NCI-H2081 (cell line): ENCODE data around the gene FOXO1.

Experiments used
- DNase-seq, 2 experiments: peaks; one replicate each; lab custom pipeline; 2025; lab: John Stamatoyannopoulos, UW

The FOXO1 gene

DNA sequence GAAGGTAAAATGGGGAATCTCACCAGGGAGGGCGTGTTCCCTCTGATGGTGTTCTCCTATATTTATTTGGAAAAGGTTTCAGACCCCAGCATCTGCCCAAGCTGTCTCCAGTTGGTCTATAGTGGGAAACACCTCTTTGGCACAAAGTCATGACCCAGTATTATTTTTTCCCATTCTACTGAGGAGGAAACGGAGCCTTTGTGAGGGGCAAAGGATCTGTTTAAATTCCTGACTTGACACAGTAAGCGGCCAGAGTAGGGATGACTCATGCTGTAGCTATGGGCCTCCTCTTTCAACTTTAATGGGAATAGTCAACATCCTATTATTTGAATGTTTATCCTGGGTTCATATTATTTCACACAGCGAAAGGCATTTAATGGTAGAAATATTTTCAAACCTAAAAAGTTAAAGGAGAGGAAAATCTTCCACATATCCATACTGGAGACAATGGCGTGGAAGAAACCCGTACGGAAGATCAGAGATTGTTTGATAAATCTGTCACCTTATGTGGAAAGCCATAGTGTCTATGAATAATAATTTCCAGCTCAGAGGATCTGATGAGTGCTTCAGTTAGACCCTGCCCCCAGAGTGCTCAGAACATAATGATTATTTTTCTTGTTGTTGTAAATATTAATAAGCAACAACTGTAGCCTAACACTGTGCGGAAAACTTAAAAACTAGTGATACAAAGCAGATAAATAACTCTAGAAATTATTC lies 126.0 kb downstream of the FOXO1 start:
- DNase-seq, result no peak

DNA sequence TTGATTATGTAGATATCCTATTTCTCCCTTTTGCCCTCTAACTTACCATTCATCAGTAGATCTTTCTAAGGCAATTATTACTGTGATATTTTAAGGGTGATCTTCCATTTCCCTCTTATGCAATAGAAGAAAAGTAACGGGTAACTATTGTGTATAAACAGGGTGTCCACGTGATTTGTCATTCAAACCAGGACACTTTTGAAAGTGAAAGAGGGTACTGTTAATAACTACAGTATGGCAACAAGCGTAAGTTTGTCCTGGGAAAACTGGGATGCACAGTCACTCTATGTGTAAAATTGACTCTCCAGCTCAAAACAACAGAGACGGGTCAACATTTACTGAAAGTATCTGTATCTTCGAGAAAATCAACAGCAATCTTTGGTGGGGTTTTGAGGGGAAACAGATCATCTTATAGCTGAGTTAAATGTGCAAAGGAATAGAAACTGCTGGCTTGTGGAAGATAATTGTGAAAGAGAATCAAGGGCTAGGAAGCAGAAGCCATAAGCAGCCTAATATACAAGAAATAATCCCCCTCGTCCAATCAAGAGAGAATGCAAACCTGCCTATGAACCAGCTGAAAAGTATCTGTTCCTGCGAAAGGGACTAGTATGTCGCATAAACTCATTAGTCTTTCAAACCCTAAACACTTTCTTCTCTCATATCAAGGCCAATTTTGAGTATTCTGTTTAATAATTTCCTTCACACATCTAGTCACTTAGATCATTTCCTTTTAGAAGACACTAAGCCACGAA lies 126.7 kb downstream of the FOXO1 start:
- DNase-seq, result no peak

- DNase-seq, result no peak
Measured at GRCh38 chr13:40537146-40537895, 129.1 kb downstream of the FOXO1 start.

DNA sequence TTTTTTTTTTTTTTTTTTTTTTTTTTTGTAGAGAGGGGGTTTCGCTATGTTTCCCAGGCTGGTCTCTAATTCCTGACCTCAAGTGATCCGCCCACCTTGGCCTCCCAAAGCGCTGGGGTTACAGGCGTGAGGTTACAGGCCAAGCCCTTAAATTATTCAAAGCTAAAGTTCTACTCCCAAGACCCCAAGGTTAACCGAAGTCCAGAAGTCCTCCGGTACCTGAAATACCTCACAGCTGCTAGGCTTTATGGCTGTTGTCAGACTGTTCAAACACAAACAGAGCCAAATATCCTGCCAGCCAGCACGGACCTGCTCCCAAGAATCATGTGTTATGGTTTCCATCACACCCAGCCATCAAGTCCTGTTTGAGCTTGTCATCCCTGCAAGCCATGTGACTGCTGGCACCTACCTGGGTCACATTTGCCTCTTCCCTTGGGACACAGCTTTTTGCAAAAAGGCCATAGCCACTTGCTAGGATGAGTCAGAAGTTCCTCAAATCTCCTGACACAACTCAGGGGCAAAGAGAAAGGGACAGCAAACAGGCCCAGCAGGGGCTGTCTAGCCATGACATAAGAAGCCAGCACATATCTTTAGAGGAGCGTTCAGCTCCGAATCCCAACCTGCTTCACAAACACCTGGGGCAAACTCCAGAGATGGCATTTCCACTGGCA lies 129.9 kb downstream of the FOXO1 start:
- no peak for DNase-seq

DNA sequence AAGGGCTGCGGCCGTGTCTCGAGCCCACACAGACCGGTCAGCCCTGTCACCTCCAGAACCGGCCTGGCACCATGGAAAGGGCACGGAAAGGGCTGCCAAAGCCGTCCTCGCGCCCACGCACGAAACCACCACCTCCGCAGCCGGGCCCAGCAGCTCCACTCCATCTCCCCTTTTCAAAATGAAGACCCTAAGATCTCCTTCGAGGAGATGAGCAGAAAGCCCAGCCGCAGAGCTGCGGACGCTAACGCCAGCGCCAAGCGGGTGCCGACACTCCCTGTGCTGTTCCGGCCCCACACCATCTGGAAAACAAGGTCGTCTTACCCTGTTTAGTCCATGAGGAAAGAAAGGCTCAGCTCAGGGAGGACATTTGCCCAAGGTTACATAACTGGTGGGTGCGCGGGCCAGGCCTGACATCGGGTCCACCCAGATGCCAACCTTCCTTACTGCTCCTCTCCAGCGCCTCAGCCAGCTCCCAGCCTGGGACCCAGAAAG lies 131.1 kb downstream of the FOXO1 start:
- no peak for DNase-seq

DNA sequence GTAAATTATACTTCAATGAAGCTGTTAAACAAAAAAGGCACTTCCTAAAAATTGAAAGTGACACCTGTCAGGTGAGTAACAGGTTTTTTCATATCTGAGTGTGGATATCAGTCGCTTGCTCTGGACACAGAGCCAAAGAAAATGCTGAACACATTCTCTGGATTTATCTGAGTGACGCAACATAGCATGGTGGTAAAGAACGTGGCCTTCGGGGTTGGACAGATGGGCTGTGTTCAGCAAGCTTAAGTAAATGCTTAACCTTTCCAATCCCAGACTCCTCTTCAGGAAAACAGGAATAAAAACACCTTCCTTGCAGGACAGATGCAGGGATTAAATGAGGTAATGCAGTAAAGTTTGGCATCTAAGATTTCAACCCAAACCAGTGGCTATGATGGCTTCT lies 132.0 kb downstream of the FOXO1 start:
- no peak for DNase-seq

- DNase-seq, result no peak
Measured at GRCh38 chr13:40533072-40533471, 133.4 kb downstream of the FOXO1 start.

GRCh38 chr13:40530961-40531360 lies 135.5 kb downstream of the FOXO1 start:
- no peak for DNase-seq

- DNase-seq, result no peak
Measured at GRCh38 chr13:40528881-40529280, 137.6 kb downstream of the FOXO1 start.

GRCh38 chr13:40527914-40528313 lies 138.5 kb downstream of the FOXO1 start:
- no peak for DNase-seq

GRCh38 chr13:40522282-40522681 lies 144.2 kb downstream of the FOXO1 start:
- DNase-seq, result no peak

DNA sequence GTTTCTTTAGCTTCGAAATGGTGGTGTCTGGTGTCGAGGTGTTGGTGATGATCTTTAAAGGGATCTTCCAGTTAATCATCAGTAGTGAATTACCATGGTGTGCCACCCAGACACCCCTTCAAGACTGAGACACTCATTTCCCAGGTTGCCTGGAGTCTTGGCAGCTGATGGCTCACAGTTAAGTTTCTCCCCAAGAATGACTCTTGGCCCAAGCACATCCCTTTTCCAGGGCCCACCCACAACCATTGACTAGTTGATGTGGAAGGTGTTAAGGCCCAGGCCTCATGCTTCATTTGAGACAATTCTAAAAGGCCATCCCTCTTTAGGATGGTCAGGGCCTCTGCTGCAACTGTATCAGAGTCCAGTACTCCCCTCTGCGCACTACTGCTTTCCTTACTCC lies 145.5 kb downstream of the FOXO1 start:
- no peak for DNase-seq

DNA sequence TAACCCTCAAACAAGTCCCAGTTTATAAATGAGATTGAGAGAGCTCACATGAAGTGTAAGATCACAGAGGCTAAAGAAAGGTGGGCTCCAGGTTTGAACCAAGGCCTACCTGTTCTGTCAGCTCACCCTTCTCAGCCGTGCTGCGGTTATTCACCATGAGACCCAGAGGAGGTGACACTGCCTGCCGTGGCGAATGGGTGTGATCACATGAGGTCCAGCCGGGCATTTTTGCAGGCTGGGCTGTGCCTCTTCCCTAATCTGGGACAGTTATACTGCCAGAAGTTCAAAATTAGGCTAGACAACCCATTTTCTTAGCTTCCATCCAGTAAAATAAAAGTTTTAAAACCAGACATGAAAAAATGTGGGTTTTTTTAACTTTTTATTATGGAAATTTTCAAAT lies 146.8 kb downstream of the FOXO1 start:
- no peak for DNase-seq

GRCh38 chr13:40518481-40518882 lies 148.0 kb downstream of the FOXO1 start:
- DNase-seq, result no peak

- DNase-seq, result no peak
Measured at GRCh38 chr13:40517486-40518480, 148.7 kb downstream of the FOXO1 start.

DNA sequence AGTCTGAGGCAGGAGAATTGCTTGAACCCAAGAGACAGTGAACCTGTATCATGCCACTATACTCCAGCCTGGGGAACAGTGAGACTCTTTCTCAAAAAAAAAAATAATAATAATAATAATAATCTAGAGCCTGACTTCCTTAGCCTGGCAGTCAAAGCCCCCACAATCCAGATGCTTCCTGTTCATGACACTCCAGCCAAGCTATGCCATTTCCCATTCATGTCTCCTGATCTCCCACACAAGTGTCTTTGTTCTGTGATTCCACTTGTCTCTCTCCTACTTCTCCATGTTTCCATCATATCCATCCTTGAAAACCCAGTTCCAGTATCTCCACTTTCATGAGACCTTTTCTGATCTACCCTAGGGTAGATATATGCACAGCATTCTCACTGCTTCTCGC lies 150.7 kb downstream of the FOXO1 start:
- no peak for DNase-seq

GRCh38 chr13:40514802-40515201 lies 151.6 kb downstream of the FOXO1 start:
- DNase-seq, result no peak

GRCh38 chr13:40509876-40510275 lies 156.6 kb downstream of the FOXO1 start:
- DNase-seq, result no peak

GRCh38 chr13:40508767-40509342 lies 157.6 kb downstream of the FOXO1 start:
- DNase-seq, result no peak

- DNase-seq, result no peak
Measured at GRCh38 chr13:40508127-40508526, 158.3 kb downstream of the FOXO1 start.
